GM23338 (cell line): ENCODE results near the gene KIF15. TPM values are rescaled to one million over a fixed set of nuclear protein-coding genes. Genes with fewer than 3 reads are reported as not detected.
A peak's percentile ranks its signal among the peaks of the same experiment; 100 is the strongest.

ENCODE experiments used
- ATAC-seq: fragments of 200-7000 bp; cut with Tn5 transposase; 3 replicates; pipeline ENCODE4 v1.9.1; 2020
- DNase-seq: peaks from one replicate; pipeline ENCODE4 v3.0.0-alpha.2; 2015; ENCODE audit warnings: low spot score
- H2AFZ ChIP-seq: fragments of 200-600 bp; sonication (generic); 2 replicates; pipeline ENCODE4 v1.8.0; 2016; ENCODE audit warnings: antibody characterized with exemption, mild to moderate bottlenecking, moderate library complexity
- H3F3A ChIP-seq: fragments of 200-600 bp; sonication (generic); replicated peaks from 2 replicates; pipeline ENCODE4 v1.8.0; 2017; ENCODE audit warnings: antibody characterized with exemption, mixed run types, low read depth
- H3K27ac ChIP-seq: fragments of 200-600 bp; sonication (generic); 2 replicates; pipeline ENCODE4 v1.6.1; 2016; ENCODE audit warnings: low read depth
- H3K27me3 ChIP-seq: fragments of 200-600 bp; sonication (generic); 2 replicates; pipeline ENCODE4 v1.8.0; 2016; ENCODE audit warnings: mild to moderate bottlenecking, mixed run types, moderate library complexity; ENCODE audit not compliant: insufficient read depth
- H3K36me3 ChIP-seq: fragments of 200-600 bp; sonication (generic); 2 replicates; pipeline ENCODE4 v1.8.0; 2016; ENCODE audit warnings: mild to moderate bottlenecking; ENCODE audit not compliant: insufficient read depth
- H3K4me1 ChIP-seq: fragments of 200-600 bp; sonication (generic); 2 replicates; pipeline ENCODE4 v1.8.0; 2016; ENCODE audit warnings: mild to moderate bottlenecking, moderate library complexity; ENCODE audit not compliant: insufficient read depth
- H3K4me2 ChIP-seq: fragments of 200-600 bp; sonication (generic); 2 replicates; pipeline ENCODE4 v1.7.1; 2017; ENCODE audit warnings: mixed run types
- H3K4me3 ChIP-seq: fragments of 200-600 bp; sonication (generic); 2 replicates; pipeline ENCODE4 v1.6.1; 2016; ENCODE audit warnings: mixed run types
- H3K79me2 ChIP-seq: fragments of 200-600 bp; sonication (generic); replicated peaks from 2 replicates; pipeline ENCODE4 v1.8.0; 2017; ENCODE audit warnings: mild to moderate bottlenecking; ENCODE audit not compliant: insufficient read depth
- H3K9me2 ChIP-seq: fragments of 200-600 bp; sonication (generic); 2 replicates; pipeline ENCODE4 v1.8.0; 2017; ENCODE audit not compliant: insufficient read depth
- H4K20me1 ChIP-seq: fragments of 200-600 bp; sonication (generic); replicated peaks from 2 replicates; pipeline ENCODE4 v1.8.0; 2017; ENCODE audit warnings: mild to moderate bottlenecking; ENCODE audit not compliant: insufficient read depth
- H3K27ac Mint-ChIP-seq: 2 replicates; pipeline ENCODE4 v1.8.0; 2020; ENCODE audit warnings: inconsistent platforms, mild to moderate bottlenecking, moderate library complexity, mixed read lengths
- H3K27me3 Mint-ChIP-seq: 3 replicates; pipeline ENCODE4 v1.8.0; 2022; ENCODE audit warnings: low read depth, mild to moderate bottlenecking, moderate library complexity, mixed read lengths, inconsistent platforms; ENCODE audit not compliant: insufficient read depth, poor library complexity
- H3K36me3 Mint-ChIP-seq: 3 replicates; pipeline ENCODE4 v1.8.0; 2021; ENCODE audit warnings: low read depth, mild to moderate bottlenecking, inconsistent platforms, moderate library complexity, mixed read lengths
- H3K4me1 Mint-ChIP-seq: 3 replicates; pipeline ENCODE4 v1.8.0; 2020; ENCODE audit warnings: mild to moderate bottlenecking, inconsistent platforms, mixed read lengths
- H3K4me3 Mint-ChIP-seq: 3 replicates; pipeline ENCODE4 v1.8.0; 2021; ENCODE audit warnings: moderate library complexity, mild to moderate bottlenecking, inconsistent platforms, mixed read lengths
- H3K9me3 Mint-ChIP-seq: 3 replicates; pipeline ENCODE4 v1.8.0; 2020; ENCODE audit warnings: moderate library complexity, mild to moderate bottlenecking, inconsistent platforms, mixed read lengths
- EZH2phosphoT487 ChIP-seq: fragments of 200-600 bp; sonication (generic); IDR thresholded peaks from one replicate; pipeline ENCODE4 v1.8.1; 2018; ENCODE audit warnings: antibody characterized with exemption; ENCODE audit not compliant: unreplicated experiment
- NANOG ChIP-seq: IDR thresholded peaks from 2 replicates; pipeline ENCODE4 v1.6.1; 2016; ENCODE audit warnings: antibody characterized with exemption, borderline replicate concordance
- polyA plus RNA-seq: library from polyadenylated mRNA; unstranded; fragments of >200 nt; fragmentation: Nextera tagmentation; extraction: Ambion mirVana; gene quantifications from 2 replicates; pipeline ENCODE4 v1.2.1, GENCODE V29; 2016
- total RNA-seq: library from RNA; depleted of rRNA; stranded (reverse); fragments of >200 nt; shearing (Covaris generic); gene quantifications from 2 replicates; pipeline ENCODE4 v1.2.3, GENCODE V29; 2014
- TF ChIP-seq, protein P1 (sequence below), 2 experiments: fragments of 200-600 bp in 1 of 2; sonication (generic) in 1 of 2; conservative IDR thresholded peaks; 2 replicates each; pipeline versions ENCODE4 v1.5.1 to v1.6.1; 2016 to 2017; ENCODE audit warnings: antibody characterized with exemption in 2 of 2, low read depth in 2 of 2, mild to moderate bottlenecking in 2 of 2, moderate library complexity in 1 of 2
- TF ChIP-seq, protein P2 (sequence below): fragments of 250-450 bp; sonication (Bioruptor Pico); IDR thresholded peaks from 2 replicates; pipeline ENCODE4 v1.5.0; 2020; ENCODE audit warnings: mild to moderate bottlenecking, moderate library complexity

KIF15 gene
- total and polyA plus RNA-seq, 2 experiments from 2014 or later = 21.2 to 25.8 TPM

DNA sequence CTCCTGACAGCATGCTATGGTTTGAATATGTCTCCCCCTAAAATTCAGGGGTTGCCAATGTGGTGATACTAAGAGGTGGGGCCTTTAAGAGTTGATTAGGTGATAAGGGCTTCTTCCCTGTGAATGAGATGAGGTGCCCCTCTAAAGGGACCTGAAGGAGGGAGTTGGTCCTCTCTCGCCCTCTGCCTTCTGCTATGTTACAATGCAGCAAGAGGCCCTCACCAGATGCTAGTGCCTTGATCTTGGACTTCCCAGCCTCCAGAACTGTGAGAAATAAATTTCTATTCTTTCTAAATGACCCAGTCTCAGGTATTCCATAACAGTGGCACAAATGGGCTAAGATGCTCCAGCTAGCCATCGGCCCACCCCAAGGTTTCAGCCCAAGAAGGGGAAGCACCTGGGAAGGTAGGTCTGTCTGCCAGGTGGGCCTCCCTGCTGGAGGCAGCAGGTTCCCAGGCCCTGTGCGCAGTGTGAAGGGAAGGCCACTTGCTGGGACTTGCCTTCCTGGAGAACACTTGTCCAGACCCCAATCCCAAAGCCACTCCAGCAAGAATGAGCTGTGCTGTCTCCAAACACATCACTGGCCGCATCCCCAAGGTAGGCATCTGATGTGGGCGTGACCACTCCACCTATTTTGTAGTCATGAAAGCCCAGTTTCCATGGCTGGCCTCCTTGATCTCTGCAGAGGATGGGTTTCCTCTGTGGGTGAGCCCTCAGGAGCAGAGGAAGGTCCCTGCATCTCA lies 121.8 kb downstream of the KIF15 start:
- Mint-ChIP-seq H3K4me1 (peaks cover 16% of the 10 kb centered on the region), H3K27me3 (no peaks in the 10 kb centered on the region), H3K4me3 (no peak overlapping the region), H3K9me3 (peaks cover 9% of the 10 kb centered on the region; the same call in 2 of the 3 replicates), H3K27ac (no peak overlapping the region), H3K36me3 (no peaks in the 10 kb centered on the region)
- H3K9me2 ChIP-seq = peaks cover 7% of the 10 kb centered on the region
- H3K4me3 ChIP-seq = no peak overlapping the region
- peaks cover 4% of the 10 kb centered on the region for H3K4me1 ChIP-seq
- H3K27ac ChIP-seq = no peak overlapping the region
- H3K36me3 ChIP-seq = no peaks in the 10 kb centered on the region
- H3K27me3 ChIP-seq = no peaks in the 10 kb centered on the region
- no peaks in the 10 kb centered on the region for H3K79me2 ChIP-seq
- ATAC-seq (peak; percentile 38; the same call in 2 of the 3 replicates), DNase-seq (peak; percentile 26)
- H4K20me1 ChIP-seq = no peaks in the 10 kb centered on the region
- no peak overlapping the region for H3K4me2 ChIP-seq
- TF ChIP-seq NANOG = no peak
- TF ChIP-seq, protein P1, sequence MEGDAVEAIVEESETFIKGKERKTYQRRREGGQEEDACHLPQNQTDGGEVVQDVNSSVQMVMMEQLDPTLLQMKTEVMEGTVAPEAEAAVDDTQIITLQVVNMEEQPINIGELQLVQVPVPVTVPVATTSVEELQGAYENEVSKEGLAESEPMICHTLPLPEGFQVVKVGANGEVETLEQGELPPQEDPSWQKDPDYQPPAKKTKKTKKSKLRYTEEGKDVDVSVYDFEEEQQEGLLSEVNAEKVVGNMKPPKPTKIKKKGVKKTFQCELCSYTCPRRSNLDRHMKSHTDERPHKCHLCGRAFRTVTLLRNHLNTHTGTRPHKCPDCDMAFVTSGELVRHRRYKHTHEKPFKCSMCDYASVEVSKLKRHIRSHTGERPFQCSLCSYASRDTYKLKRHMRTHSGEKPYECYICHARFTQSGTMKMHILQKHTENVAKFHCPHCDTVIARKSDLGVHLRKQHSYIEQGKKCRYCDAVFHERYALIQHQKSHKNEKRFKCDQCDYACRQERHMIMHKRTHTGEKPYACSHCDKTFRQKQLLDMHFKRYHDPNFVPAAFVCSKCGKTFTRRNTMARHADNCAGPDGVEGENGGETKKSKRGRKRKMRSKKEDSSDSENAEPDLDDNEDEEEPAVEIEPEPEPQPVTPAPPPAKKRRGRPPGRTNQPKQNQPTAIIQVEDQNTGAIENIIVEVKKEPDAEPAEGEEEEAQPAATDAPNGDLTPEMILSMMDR (conservative IDR thresholded peaks at IDR 0.05; ENCODE audit: low read depth in 2 of 2) = peak; percentile 23 to 51; a peak in 3 of 4 replicates
- TF ChIP-seq EZH2phosphoT487 = no peak
- TF ChIP-seq, protein P2, sequence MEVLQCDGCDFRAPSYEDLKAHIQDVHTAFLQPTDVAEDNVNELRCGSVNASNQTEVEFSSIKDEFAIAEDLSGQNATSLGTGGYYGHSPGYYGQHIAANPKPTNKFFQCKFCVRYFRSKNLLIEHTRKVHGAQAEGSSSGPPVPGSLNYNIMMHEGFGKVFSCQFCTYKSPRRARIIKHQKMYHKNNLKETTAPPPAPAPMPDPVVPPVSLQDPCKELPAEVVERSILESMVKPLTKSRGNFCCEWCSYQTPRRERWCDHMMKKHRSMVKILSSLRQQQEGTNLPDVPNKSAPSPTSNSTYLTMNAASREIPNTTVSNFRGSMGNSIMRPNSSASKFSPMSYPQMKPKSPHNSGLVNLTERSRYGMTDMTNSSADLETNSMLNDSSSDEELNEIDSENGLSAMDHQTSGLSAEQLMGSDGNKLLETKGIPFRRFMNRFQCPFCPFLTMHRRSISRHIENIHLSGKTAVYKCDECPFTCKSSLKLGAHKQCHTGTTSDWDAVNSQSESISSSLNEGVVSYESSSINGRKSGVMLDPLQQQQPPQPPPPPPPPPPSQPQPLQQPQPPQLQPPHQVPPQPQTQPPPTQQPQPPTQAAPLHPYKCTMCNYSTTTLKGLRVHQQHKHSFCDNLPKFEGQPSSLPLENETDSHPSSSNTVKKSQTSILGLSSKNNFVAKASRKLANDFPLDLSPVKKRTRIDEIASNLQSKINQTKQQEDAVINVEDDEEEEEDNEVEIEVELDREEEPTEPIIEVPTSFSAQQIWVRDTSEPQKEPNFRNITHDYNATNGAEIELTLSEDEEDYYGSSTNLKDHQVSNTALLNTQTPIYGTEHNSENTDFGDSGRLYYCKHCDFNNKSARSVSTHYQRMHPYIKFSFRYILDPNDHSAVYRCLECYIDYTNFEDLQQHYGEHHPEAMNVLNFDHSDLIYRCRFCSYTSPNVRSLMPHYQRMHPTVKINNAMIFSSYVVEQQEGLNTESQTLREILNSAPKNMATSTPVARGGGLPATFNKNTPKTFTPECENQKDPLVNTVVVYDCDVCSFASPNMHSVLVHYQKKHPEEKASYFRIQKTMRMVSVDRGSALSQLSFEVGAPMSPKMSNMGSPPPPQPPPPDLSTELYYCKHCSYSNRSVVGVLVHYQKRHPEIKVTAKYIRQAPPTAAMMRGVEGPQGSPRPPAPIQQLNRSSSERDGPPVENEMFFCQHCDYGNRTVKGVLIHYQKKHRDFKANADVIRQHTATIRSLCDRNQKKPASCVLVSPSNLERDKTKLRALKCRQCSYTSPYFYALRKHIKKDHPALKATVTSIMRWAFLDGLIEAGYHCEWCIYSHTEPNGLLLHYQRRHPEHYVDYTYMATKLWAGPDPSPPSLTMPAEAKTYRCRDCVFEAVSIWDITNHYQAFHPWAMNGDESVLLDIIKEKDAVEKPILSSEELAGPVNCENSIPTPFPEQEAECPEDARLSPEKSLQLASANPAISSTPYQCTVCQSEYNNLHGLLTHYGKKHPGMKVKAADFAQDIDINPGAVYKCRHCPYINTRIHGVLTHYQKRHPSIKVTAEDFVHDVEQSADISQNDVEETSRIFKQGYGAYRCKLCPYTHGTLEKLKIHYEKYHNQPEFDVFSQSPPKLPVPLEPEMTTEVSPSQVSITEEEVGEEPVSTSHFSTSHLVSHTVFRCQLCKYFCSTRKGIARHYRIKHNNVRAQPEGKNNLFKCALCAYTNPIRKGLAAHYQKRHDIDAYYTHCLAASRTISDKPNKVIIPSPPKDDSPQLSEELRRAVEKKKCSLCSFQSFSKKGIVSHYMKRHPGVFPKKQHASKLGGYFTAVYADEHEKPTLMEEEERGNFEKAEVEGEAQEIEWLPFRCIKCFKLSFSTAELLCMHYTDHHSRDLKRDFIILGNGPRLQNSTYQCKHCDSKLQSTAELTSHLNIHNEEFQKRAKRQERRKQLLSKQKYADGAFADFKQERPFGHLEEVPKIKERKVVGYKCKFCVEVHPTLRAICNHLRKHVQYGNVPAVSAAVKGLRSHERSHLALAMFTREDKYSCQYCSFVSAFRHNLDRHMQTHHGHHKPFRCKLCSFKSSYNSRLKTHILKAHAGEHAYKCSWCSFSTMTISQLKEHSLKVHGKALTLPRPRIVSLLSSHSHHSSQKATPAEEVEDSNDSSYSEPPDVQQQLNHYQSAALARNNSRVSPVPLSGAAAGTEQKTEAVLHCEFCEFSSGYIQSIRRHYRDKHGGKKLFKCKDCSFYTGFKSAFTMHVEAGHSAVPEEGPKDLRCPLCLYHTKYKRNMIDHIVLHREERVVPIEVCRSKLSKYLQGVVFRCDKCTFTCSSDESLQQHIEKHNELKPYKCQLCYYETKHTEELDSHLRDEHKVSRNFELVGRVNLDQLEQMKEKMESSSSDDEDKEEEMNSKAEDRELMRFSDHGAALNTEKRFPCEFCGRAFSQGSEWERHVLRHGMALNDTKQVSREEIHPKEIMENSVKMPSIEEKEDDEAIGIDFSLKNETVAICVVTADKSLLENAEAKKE (CRISPR knock-in tag) = no peak
- H2AFZ ChIP-seq = no peak overlapping the region
- no peaks in the 10 kb centered on the region for H3F3A ChIP-seq
